Neuron (in vitro differentiated cells): ENCODE measurements around the gene SLC6A9.

ENCODE experiments used
- H2AFZ ChIP-seq: one replicate; pipeline ENCODE4 v1.6.1; 2013; ENCODE audit warnings: low read depth, mild to moderate bottlenecking, inconsistent platforms, low read length, moderate library complexity
- H3K27me3 ChIP-seq: one replicate; pipeline ENCODE4 v1.6.1; 2013; ENCODE audit warnings: low read length; ENCODE audit not compliant: insufficient read depth
- H3K36me3 ChIP-seq: one replicate; pipeline ENCODE4 v1.6.1; 2013; ENCODE audit warnings: low read length; ENCODE audit not compliant: insufficient read depth
- H3K4me1 ChIP-seq: one replicate; pipeline ENCODE4 v1.6.1; 2013; ENCODE audit warnings: low read length; ENCODE audit not compliant: insufficient read depth
- H3K4me3 ChIP-seq: 2 replicates; pipeline ENCODE4 v1.5.1; 2013; ENCODE audit warnings: mild to moderate bottlenecking, low read length, moderate library complexity
- H3K9me3 ChIP-seq: one replicate; pipeline ENCODE4 v1.6.1; 2013; ENCODE audit warnings: low read length

Gene SLC6A9

DNA sequence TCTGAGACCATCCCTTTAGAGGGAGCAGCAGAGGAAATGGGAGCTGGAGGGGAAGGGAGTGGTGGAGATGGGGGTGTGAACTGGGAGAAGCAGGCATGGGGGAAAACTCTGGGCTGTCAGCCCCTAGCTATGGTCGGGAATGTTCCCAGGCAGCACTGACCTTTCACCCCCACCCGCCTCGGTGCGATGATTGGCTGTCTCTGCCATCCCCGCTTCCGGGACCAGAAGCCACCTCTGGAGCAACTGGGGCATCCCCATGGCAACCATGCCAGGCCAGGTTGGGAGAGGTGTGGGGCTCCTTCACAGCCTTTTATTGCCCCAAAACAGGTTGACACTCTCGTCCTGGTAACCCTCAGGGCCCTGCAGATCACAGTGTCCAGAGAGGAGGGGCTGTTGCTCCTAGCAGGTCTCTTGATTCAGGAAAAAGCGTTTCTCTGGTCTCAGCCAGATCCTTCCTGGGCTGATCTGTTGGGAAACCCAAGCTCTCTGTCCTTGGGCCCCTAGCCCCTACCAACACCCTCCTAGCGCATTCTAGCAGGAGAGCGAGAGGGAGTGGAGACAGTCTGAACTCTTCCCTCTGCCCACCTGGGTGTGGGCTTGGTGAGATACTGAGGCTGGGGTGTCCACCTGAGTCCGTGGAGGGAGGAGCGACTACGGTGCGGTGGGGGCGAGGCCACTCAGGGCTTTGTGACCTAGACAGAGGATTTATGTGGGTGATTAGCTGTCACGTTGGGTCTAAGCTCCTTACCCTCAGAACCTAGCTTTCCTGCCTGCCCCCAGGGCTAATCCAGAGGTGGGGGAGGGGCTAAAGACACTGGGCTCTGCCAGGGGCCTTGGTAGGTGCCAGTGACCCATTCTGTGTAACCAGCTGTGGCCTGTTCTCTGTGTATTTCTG lies 12.2 kb upstream of the SLC6A9 start:
- H2AFZ ChIP-seq, result no peak overlapping the region

DNA sequence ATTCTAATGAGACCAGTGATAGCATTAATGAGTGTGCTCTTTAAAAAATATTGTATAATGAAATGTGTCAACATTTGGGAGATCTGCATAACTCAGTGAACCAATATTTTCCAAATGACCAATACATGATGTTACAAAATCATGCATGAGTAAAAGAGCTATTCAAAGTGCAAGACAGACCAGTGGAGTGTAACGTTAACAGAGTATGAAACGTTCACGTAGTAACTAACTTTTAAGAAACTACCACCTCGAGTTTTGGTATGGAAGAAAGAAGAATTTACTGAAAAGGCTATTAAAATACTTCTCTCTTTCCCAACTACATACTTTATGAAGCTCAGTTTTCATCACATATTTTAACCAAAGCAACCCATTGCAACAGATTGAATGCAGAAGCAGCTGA lies 9.6 kb upstream of the SLC6A9 start:
- no peaks in the 10 kb centered on the region for H3K36me3 ChIP-seq
- H3K4me1 ChIP-seq, result peaks cover 5% of the 10 kb centered on the region
- H3K9me3 ChIP-seq, result no peaks in the 10 kb centered on the region
- H2AFZ ChIP-seq, result no peak overlapping the region
- peaks cover 6% of the 10 kb centered on the region for H3K27me3 ChIP-seq
- H3K4me3 ChIP-seq, result no peak overlapping the region

More for the DNA sequence above, 12.2 kb upstream of the SLC6A9 start:
- Histone ChIP-seq H3K4me3 (no peak overlapping the region), H3K27me3 (peaks cover 6% of the 10 kb centered on the region), H3K36me3 (no peaks in the 10 kb centered on the region), H3K4me1 (peaks cover 4% of the 10 kb centered on the region), H3K9me3 (no peaks in the 10 kb centered on the region)

DNA sequence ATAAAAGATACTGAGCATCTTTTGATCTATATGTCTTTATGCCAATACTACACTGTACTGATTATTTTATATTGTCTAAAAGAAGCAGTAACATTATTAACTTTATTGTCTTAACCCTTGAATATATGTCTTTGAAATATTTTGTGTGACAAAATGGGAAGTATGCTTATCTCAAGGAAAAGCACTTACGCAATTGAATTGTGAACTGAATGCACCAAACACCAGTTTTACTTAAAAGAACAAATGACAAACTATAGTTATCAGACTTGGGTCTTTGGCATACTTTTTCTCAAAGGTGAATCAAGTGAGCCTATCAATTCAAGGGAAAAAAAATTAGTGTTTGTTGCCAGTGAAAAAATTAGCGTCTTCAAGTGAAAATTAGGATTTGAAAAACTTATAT lies 9.2 kb upstream of the SLC6A9 start:
- Histone ChIP-seq H3K4me1 (peaks cover 5% of the 10 kb centered on the region), H3K36me3 (no peaks in the 10 kb centered on the region), H3K4me3 (no peak overlapping the region), H3K27me3 (peaks cover 6% of the 10 kb centered on the region), H2AFZ (no peak overlapping the region), H3K9me3 (no peaks in the 10 kb centered on the region)

DNA sequence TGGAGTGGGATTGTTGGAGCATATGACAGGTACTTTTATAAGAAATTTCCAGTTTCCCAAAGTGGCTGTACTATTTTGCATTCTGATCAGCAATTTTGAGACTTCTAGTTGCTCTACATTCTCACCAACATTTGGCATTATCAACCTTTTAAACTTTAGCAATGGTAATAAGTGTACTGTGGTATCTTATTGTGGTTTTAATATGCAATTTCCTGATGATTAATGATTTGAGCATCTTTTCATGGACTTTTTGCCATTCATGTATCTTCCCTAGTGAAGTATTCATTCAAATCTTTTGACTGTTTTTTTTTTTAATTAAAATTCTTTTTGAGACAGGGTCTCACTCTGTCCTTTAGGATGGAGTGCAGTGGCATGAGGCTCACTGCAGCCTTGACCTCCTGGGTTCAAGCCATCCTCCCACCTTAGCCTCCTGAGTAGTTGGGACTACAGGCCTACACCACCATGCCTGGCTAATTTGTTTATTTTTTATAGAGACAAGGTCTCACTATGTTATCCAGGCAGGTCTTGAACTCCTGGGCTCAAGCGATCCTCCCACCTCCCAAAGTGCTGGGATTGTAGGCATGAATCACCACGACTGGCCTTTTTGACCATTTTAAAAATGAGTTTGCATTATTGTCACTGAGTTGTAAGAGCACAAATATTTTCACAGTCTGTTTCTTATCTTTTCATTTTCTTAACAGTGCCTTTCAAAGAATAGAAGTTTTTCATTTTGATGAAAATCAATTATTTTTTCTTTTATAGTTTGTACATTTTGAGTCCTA lies 7.8 kb upstream of the SLC6A9 start:
- H3K4me1 ChIP-seq, result peaks cover 5% of the 10 kb centered on the region
- no peaks in the 10 kb centered on the region for H3K36me3 ChIP-seq
- H2AFZ ChIP-seq, result no peak overlapping the region
- no peaks in the 10 kb centered on the region for H3K27me3 ChIP-seq
- H3K9me3 ChIP-seq, result no peaks in the 10 kb centered on the region
- H3K4me3 ChIP-seq, result no peak overlapping the region

DNA sequence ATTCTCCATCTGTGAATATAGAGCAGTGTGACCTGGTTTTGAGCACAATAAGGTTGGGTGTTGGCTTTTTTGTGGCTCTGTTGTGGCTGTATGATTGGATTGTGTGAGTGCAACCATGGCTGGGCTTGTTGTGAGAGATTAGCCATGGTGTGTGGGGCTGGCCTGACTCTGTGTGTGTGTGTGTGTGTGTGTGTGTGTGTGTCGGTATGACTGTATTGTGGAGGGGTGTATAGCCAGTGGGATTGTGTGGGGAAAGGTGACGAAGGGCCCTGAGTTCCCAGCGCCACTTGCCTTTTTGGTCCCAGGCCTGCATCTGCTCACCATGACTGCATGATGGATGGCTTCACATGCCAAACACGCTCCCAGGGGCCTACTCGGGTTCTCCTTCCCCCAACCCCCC lies 5.9 kb upstream of the SLC6A9 start:
- H3K27me3 ChIP-seq, result peaks cover 2% of the 10 kb centered on the region
- H2AFZ ChIP-seq, result no peak overlapping the region
- no peaks in the 10 kb centered on the region for H3K9me3 ChIP-seq
- no peak overlapping the region for H3K4me3 ChIP-seq
- peaks cover 6% of the 10 kb centered on the region for H3K4me1 ChIP-seq
- H3K36me3 ChIP-seq, result no peaks in the 10 kb centered on the region

DNA sequence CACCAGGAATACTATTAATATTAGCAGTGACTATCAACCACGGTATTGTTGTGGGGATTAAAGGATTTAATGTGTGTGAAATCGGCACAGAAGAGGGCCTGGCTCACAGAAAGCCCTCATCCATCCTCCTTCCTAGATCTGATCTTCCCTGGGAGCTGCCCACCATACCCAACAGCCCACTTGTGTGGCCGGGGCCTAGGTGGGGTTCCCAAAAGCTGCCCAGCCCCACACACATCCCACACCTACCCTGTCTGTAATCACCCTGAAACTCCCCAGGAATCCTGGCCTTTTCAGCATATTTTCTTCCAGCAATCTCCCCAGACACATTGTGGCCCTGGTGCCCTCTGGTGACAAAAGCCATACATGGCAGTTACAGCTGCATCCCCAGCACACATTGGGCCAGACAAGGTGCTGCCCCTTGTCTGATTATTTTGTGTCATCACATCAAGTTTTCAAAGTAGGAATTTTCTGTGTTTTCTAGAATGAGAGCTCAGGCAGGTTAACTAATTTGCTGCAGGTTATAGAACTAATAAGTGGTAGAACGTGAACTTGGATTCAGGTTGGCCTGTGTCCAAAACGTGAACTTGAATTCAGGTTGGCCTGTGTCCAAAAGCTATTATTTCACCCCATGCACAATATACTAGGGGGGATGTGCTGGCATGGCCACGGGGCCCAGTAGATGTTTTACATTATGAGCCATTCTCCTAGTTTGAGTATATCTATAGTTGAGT lies 5.3 kb upstream of the SLC6A9 start:
- peaks cover 12% of the 10 kb centered on the region for H3K4me1 ChIP-seq
- no peaks in the 10 kb centered on the region for H3K36me3 ChIP-seq
- peaks cover 2% of the 10 kb centered on the region for H3K27me3 ChIP-seq
- no peak overlapping the region for H2AFZ ChIP-seq
- no peak overlapping the region for H3K4me3 ChIP-seq
- no peaks in the 10 kb centered on the region for H3K9me3 ChIP-seq

GRCh38 chr1:44035726-44036408 lies 4.6 kb upstream of the SLC6A9 start:
- no peaks in the 10 kb centered on the region for H3K36me3 ChIP-seq
- no peaks in the 10 kb centered on the region for H3K9me3 ChIP-seq
- H3K4me1 ChIP-seq, result peaks cover 19% of the 10 kb centered on the region
- peaks cover 2% of the 10 kb centered on the region for H3K27me3 ChIP-seq
- no peak overlapping the region for H2AFZ ChIP-seq
- H3K4me3 ChIP-seq, result no peak overlapping the region

DNA sequence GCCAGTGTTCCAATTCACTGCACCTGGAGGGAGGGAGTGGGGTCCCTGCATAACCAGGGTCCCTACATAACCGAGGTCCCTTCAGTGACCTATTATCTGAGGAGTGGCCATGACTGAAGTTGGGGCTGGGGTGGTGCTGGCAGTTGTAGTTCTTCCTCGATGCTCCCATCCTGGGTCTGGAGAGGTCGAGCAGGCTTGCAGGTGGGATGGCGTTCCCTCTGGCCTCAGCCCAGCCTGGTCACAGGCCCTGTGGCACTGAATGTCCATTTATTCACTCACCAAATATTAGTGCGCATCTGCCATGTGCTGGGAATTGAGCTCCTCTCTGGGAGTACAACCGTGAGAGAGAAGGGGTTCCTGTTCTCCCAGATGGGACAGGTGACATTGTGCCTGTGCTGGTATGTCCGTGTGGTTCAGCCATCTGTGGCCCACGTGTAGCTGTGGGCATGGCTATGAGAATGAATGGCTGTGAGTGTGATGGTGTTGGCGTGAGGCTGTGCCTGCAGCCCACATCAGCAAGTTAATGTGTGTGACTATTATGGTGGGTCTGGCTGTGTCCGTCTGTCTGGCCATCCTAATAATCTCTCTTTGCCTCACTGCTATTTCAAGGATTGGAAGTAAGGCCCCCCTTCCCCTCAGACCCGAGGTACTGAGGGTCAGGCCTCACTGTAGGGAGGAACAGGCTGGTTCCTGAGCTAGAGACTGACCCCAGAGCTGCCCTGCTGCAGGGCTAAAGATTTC lies 3.9 kb upstream of the SLC6A9 start:
- Histone ChIP-seq H3K27me3 (peaks cover 2% of the 10 kb centered on the region), H3K36me3 (no peaks in the 10 kb centered on the region), H3K9me3 (no peaks in the 10 kb centered on the region), H3K4me3 (no peak overlapping the region), H2AFZ (no peak overlapping the region), H3K4me1 (peaks cover 21% of the 10 kb centered on the region)

DNA sequence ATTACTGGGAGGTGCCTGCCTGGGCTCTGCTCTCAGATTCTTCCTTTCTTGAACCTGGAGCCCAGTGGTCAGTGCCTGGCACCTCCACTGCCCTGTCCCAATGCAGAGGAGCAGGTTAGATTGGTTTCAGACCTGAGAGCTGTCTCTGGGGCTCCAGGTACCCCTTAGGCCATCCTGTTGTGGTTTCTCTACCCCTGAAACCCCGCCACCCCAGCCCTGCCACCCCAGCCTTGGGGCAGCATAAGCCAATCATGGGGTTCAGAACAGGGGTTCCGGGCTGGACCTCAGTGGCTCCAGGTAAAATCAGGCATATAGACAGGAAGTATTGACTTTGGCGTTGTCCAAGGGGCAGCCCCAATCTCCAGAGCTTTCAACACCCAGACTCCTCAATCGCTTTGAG lies 3.2 kb upstream of the SLC6A9 start:
- Histone ChIP-seq H3K4me1 (peaks cover 23% of the 10 kb centered on the region), H2AFZ (no peak overlapping the region), H3K36me3 (no peaks in the 10 kb centered on the region), H3K4me3 (no peak overlapping the region), H3K27me3 (peaks cover 2% of the 10 kb centered on the region), H3K9me3 (no peaks in the 10 kb centered on the region)

- peaks cover 2% of the 10 kb centered on the region for H3K27me3 ChIP-seq
- H3K4me3 ChIP-seq, result no peak overlapping the region
- peaks cover 27% of the 10 kb centered on the region for H3K4me1 ChIP-seq
- no peaks in the 10 kb centered on the region for H3K36me3 ChIP-seq
- H2AFZ ChIP-seq, result no peak overlapping the region
- H3K9me3 ChIP-seq, result no peaks in the 10 kb centered on the region
These were observed 2.5 kb upstream of the SLC6A9 start for GRCh38 chr1:44033756-44034155.

DNA sequence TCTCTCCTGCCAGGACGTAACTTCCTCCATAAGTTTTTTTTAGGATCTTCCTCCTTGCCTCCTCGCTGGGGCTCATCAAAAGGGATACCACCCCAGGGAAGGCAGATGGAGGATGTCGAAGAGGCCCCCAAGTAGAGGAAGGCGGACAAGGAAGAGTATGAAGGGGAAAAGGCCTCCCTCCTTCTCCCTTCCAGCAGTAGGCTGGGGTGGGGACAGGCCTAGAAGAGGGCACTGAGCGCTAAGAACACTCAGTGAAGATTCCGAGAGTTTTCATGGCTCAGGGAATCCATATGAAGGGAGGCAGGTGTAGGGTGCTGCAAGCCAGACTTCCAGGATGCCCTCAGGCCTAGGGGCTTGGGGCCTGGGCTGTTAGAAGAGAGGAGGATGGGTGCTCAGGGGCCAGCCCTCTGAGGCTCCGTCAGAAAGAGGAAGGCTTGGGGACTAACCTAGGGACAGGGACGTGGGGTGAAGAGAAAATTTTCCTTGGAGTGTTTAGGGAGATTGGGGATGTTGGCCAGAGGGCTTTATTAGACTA lies 1.8 kb upstream of the SLC6A9 start:
- H3K4me3 ChIP-seq, result no peak overlapping the region
- no peaks in the 10 kb centered on the region for H3K36me3 ChIP-seq
- H3K4me1 ChIP-seq, result peaks cover 27% of the 10 kb centered on the region
- peaks cover 2% of the 10 kb centered on the region for H3K27me3 ChIP-seq
- H2AFZ ChIP-seq, result no peak overlapping the region
- H3K9me3 ChIP-seq, result no peaks in the 10 kb centered on the region
